ENCODE results near the gene NCOR1. TPM values are rescaled to one million over a fixed set of nuclear protein-coding genes. Genes with fewer than 3 reads are reported as not detected.

Gene NCOR1
- total and polyA plus RNA-seq, 12 donors = 66.2 to 172 (median 95.2) TPM

- intact Hi-C loops (cut with DNase I) = no loop called here
- TF ChIP-seq POLR2A (IDR thresholded peaks at IDR 0.05) = no peak
- TF ChIP-seq CTCF (IDR thresholded peaks at IDR 0.05) = no peak
- Histone ChIP-seq H3K4me1 (replicated peaks in 1 of 2) (peaks cover 8 to 27% of the 10 kb centered on the region in 2 donors), H3K27ac (peak overlapping the region in 1 of 5 donors; percentile 75), H3K9me3 (replicated peaks in 1 of 3) (no peaks in the 10 kb centered on the region), H3K27me3 (no peaks in the 10 kb centered on the region), H3K4me3 (no peak overlapping the region), H3K36me3 (replicated peaks in 1 of 2) (no peaks in the 10 kb centered on the region)
- 59 to 84% (median 76%) methylated on average over 1 of the region's 1 CpG for WGBS, 4 donors
- no peak for DNase-seq
Measured at GRCh38 chr17:16251556-16251955, 36.2 kb upstream of the NCOR1 start.

GRCh38 chr17:16251043-16251442 lies 35.7 kb upstream of the NCOR1 start:
- Histone ChIP-seq H3K4me1 (replicated peaks in 1 of 2) (peaks cover 8 to 22% of the 10 kb centered on the region in 2 donors), H3K4me3 (no peak overlapping the region), H3K27me3 (no peaks in the 10 kb centered on the region), H3K9me3 (replicated peaks in 1 of 3) (no peaks in the 10 kb centered on the region), H3K27ac (peak overlapping the region in 3 of 5 donors; percentile 27 to 75 (median 30)), H3K36me3 (replicated peaks in 1 of 2) (no peaks in the 10 kb centered on the region)
- DNase-seq = no peak
- intact Hi-C loops (cut with DNase I) = no loop called here
- TF ChIP-seq CTCF (IDR thresholded peaks at IDR 0.05) (no peak), POLR2A (IDR thresholded peaks at IDR 0.05) (no peak)
- WGBS, 4 donors = 67 to 76% (median 69%) methylated on average over 6 of the region's 6 CpGs

- Histone ChIP-seq H3K4me3 (no peak overlapping the region), H3K9me3 (replicated peaks in 1 of 3) (no peaks in the 10 kb centered on the region), H3K36me3 (replicated peaks in 1 of 2) (no peaks in the 10 kb centered on the region), H3K4me1 (replicated peaks in 1 of 2) (peaks cover 8 to 18% of the 10 kb centered on the region in 2 donors), H3K27me3 (no peaks in the 10 kb centered on the region), H3K27ac (peak overlapping the region in 4 of 5 donors; percentile 27 to 75 (median 34))
- no peak for TF ChIP-seq CTCF (IDR thresholded peaks at IDR 0.05)
- no peak for TF ChIP-seq POLR2A (IDR thresholded peaks at IDR 0.05)
- intact Hi-C loops (cut with DNase I) = no loop called here
- WGBS, 4 donors = 27 to 62% (median 40%) methylated on average over 1 of the region's 1 CpG
- peak in 4 of 7 donors; percentile 40 to 72 (median 59) for DNase-seq
Measured at GRCh38 chr17:16250635-16251034, 35.3 kb upstream of the NCOR1 start.

- Histone ChIP-seq H3K27ac (no peak overlapping the region), H3K36me3 (replicated peaks in 1 of 2) (no peaks in the 10 kb centered on the region), H3K27me3 (no peaks in the 10 kb centered on the region), H3K4me1 (replicated peaks in 1 of 2) (peaks cover 8 to 9% of the 10 kb centered on the region in 2 donors), H3K9me3 (replicated peaks in 1 of 3) (no peaks in the 10 kb centered on the region), H3K4me3 (no peak overlapping the region)
- DNase-seq = no peak
- WGBS, 4 donors = 94 to 97% (median 96%) methylated on average over 7 of the region's 7 CpGs
- TF ChIP-seq CTCF (IDR thresholded peaks at IDR 0.05) (no peak), POLR2A (IDR thresholded peaks at IDR 0.05) (no peak)
- intact Hi-C loops (cut with DNase I) = no loop called here
Measured at GRCh38 chr17:16247586-16247984, 32.3 kb upstream of the NCOR1 start.
